CD8-positive, alpha-beta memory T cell (primary cell): ENCODE measurements around the gene MED27. TPM values are rescaled to one million over a fixed set of nuclear protein-coding genes. Genes with fewer than 3 reads are reported as not detected.

Experiments used
- CTCF ChIA-PET: fragments of 350-600 bp; sonication (Branson Sonifier 250); formaldehyde crosslinking; loops from one replicate; lab custom pipeline; 2021; ENCODE audit warnings: antibody characterized with exemption; lab: Charles Lee
- POLR2A ChIA-PET: fragments of 350-600 bp; sonication (Branson Sonifier 250); formaldehyde crosslinking; loops from one replicate; lab custom pipeline; 2021; ENCODE audit warnings: antibody characterized with exemption; lab: Charles Lee
- DNase-seq, 5 donors: peaks; one replicate each; pipeline versions ENCODE4 v3.0.0 to v3.0.0-alpha.2; 2020 to 2022; ENCODE audit warnings: mixed read lengths in 1 of 5
- H3K27ac ChIP-seq: one replicate; pipeline ENCODE4 v1.7.0; 2013; ENCODE audit warnings: low read depth, mild to moderate bottlenecking, low read length, moderate library complexity
- H3K27me3 ChIP-seq: 2 replicates; pipeline ENCODE4 v1.7.0; 2013; ENCODE audit warnings: low read length, mild to moderate bottlenecking; ENCODE audit not compliant: insufficient read depth, poor library complexity, severe bottlenecking
- H3K36me3 ChIP-seq: 2 replicates; pipeline ENCODE4 v1.7.0; 2013; ENCODE audit warnings: mild to moderate bottlenecking, low read length, moderate library complexity; ENCODE audit not compliant: insufficient read depth
- H3K4me1 ChIP-seq: 2 replicates; pipeline ENCODE4 v1.7.0; 2013; ENCODE audit warnings: mild to moderate bottlenecking, low read length, moderate library complexity; ENCODE audit not compliant: insufficient read depth
- H3K4me3 ChIP-seq: 2 replicates; pipeline ENCODE4 v1.7.0; 2013; ENCODE audit warnings: mild to moderate bottlenecking, low read length
- H3K9me3 ChIP-seq: 2 replicates; pipeline ENCODE4 v1.7.0; 2013; ENCODE audit warnings: mild to moderate bottlenecking, low read length
- H3K27ac Mint-ChIP-seq, 8 donors: one replicate each; pipeline ENCODE4 v1.8.0; 2020 to 2021; ENCODE audit warnings: mixed read lengths in 8 of 8, mild to moderate bottlenecking in 6 of 8, inconsistent platforms in 3 of 8, moderate library complexity in 3 of 8
- H3K27me3 Mint-ChIP-seq, 2 donors: one replicate each; pipeline ENCODE4 v1.8.0; 2020 to 2021; ENCODE audit warnings: mixed read lengths in 2 of 2, mild to moderate bottlenecking in 1 of 2, moderate library complexity in 1 of 2
- H3K36me3 Mint-ChIP-seq, 3 donors: one replicate each; pipeline ENCODE4 v1.8.0; 2020 to 2021; ENCODE audit warnings: mixed read lengths in 3 of 3, inconsistent platforms in 1 of 3, mild to moderate bottlenecking in 1 of 3
- H3K4me1 Mint-ChIP-seq, 3 donors: one replicate each; pipeline ENCODE4 v1.8.0; 2020 to 2021; ENCODE audit warnings: mixed read lengths in 3 of 3, inconsistent platforms in 1 of 3, mild to moderate bottlenecking in 1 of 3
- H3K4me3 Mint-ChIP-seq, 7 donors: one replicate each; pipeline ENCODE4 v1.8.0; 2020 to 2021; ENCODE audit warnings: mixed read lengths in 7 of 7, mild to moderate bottlenecking in 6 of 7, moderate library complexity in 4 of 7, inconsistent platforms in 2 of 7
- H3K9me3 Mint-ChIP-seq, 5 donors: one replicate each; pipeline ENCODE4 v1.8.0; 2020 to 2022; ENCODE audit warnings: mixed read lengths in 5 of 5, mild to moderate bottlenecking in 3 of 5, moderate library complexity in 2 of 5, inconsistent platforms in 1 of 5
- polyA plus RNA-seq: library from polyadenylated mRNA; unstranded; fragments of 300-500 nt; fragmentation: Illumina TruSeq; gene quantifications from one replicate; pipeline ENCODE4 v1.2.3, GENCODE V29; 2021
- total RNA-seq, 2 experiments: library from RNA; stranded (reverse); gene quantifications; one replicate each; pipeline ENCODE4 v1.2.3, GENCODE V29; 2021

Gene MED27
- total and polyA plus RNA-seq, 3 experiments from 2014 or later, result 31.6 to 39.7 (median 35.9) TPM

DNA sequence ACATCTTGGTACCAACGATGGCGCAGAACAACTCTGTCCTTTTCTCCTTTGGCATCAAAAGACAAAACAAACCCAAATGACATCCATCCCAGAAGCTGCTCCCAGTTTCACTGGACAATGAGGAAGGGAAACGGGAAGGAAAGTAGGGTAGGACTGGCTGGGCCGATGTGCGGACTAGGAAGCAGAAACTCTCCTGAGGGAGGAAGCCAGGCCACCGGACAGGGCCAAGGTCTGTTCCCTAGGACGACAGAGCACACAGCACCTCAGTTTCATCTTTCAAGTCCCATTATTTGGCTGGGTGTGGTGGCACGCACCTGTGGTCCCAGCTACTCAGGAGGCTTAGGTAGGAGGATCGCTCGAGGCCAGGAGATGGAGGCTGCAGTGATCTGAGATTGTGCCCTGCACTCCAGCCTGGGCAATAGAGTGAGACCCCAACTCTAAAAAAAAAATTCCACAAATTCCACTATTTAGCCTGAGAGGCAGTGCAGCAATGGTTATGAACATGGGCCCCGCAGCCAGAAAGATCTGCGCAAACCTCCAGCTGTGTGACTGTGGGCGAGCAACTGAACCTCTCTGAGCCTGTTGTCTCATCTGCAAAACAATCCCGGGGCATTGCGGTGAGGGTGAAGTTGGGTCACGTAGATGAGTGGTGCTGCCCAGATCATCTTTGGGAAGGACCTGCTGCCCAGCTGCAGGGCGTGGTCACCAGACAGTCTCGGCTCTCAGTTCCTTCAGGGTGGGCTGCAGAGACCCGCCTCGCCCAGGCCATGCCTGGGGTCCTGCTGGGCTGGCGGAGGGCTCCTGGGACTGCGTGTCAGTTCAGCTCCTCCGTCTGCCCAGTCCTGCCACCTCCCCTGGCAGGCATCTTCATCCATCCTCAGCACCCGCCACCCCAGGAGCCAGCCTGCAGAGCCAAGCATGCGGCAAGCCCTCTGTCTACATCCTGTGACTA lies 238.6 kb downstream of the MED27 start:
- H3K27me3 ChIP-seq, result no peaks in the 10 kb centered on the region
- no peaks in the 10 kb centered on the region for H3K36me3 Mint-ChIP-seq
- no peak overlapping the region for H3K4me3 Mint-ChIP-seq
- no peaks in the 10 kb centered on the region for H3K9me3 ChIP-seq
- CTCF ChIA-PET, result interaction anchor here (1.0 kb wide), 1 partner anchor 395 kb away, joined by 3 read pairs; no protein-coding TSS in a partner anchor
- H3K27me3 Mint-ChIP-seq, result peaks cover 16 to 28% of the 10 kb centered on the region in 2 donors
- H3K27ac ChIP-seq, result peak overlapping the region; percentile 47
- H3K4me1 Mint-ChIP-seq, result peaks cover 13 to 16% (median 16%) of the 10 kb centered on the region in 3 donors
- H3K4me1 ChIP-seq, result peaks cover 14% of the 10 kb centered on the region
- H3K36me3 ChIP-seq, result no peaks in the 10 kb centered on the region
- POLR2A ChIA-PET, result no interaction called here
- H3K9me3 Mint-ChIP-seq, result no peaks in the 10 kb centered on the region
- no peak for DNase-seq
- H3K27ac Mint-ChIP-seq, result peak overlapping the region in 5 of 8 donors; percentile 91 to 98 (median 94)
- no peak overlapping the region for H3K4me3 ChIP-seq

DNA sequence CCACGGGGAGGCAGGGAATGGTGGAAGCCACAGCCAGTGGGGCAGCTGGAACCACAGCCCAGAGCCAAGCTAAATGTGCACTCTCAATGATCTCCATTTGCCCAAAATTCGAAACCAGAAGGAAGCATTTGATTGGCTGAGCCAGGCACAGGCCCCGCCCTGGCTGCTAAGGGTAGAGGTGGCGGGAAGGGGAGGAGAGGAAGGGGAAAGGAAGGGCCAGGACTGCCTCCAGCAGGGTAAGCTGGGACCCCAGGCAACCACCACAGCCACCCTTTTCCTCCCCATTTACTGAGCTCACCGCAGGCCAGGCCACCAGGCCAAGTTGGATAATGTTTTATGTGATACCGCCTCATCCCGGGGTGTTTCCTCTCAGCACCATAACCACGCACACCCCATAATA lies 239.4 kb downstream of the MED27 start:
- ChIA-PET CTCF (interaction anchor here (1.0 kb wide), 1 partner anchor 396 kb away, joined by 3 read pairs; no protein-coding TSS in a partner anchor), POLR2A (no interaction called here)
- Histone ChIP-seq H3K27ac (peak overlapping the region; percentile 47), H3K36me3 (no peaks in the 10 kb centered on the region), H3K4me1 (peaks cover 14% of the 10 kb centered on the region), H3K4me3 (no peak overlapping the region), H3K9me3 (no peaks in the 10 kb centered on the region), H3K27me3 (no peaks in the 10 kb centered on the region)
- Mint-ChIP-seq H3K27ac (peak overlapping the region; percentile 91 to 98 (median 94)), H3K9me3 (no peaks in the 10 kb centered on the region), H3K27me3 (peaks cover 16 to 22% of the 10 kb centered on the region in 2 donors), H3K36me3 (no peaks in the 10 kb centered on the region), H3K4me3 (peak overlapping the region in 5 of 7 donors; percentile 26 to 72 (median 47)), H3K4me1 (peaks cover 13 to 16% (median 16%) of the 10 kb centered on the region in 3 donors)
- DNase-seq, result peak in 1 of 5 donors; percentile 13

DNA sequence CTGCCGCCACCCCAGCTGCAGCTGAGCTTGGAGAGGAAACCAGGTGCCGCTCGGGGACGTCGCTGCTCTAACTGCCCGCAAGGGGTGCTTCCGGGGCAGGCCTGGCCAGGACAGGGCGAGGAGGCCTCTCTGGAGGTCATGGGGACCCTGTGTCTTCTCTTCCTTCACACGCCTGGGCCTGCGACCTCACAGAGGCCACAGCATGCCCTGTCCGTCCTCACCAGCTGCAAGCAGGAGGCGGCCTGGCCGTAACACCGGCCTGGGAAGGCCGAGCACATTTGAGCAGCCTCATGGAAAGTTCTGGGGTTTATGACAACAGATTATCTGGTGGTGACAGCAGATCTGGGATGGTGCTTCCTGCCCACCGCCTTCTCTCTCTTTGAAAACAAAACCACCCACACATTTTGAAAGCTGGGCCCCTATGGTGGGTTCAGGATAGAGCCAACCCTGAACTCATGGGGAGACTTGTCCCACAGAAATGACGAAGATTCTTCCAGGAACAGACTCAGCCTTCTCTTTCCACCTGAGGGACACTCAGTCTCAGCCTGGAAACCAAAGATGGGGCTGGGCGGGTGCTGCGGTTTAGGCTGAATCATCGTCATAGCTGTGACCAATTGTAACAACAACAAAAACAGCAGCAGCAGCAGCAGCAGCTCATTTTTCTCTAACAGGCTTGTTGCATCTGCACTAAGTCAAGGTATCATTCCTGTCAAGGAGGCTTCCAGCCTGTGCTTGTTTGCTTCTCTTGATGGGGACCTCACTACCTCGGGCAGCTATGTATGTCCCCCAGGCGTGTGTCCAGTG lies 240.2 kb downstream of the MED27 start:
- Mint-ChIP-seq H3K27ac (peak overlapping the region; percentile 91 to 98 (median 94)), H3K4me3 (peak overlapping the region in 6 of 7 donors; percentile 27 to 72 (median 52)), H3K9me3 (peaks cover 0 to 1% (median 0%) of the 10 kb centered on the region in 5 donors), H3K4me1 (peaks cover 13 to 16% (median 16%) of the 10 kb centered on the region in 3 donors), H3K36me3 (no peaks in the 10 kb centered on the region), H3K27me3 (peaks cover 16 to 22% of the 10 kb centered on the region in 2 donors)
- POLR2A ChIA-PET, result no interaction called here
- no peak overlapping the region for H3K4me3 ChIP-seq
- H3K36me3 ChIP-seq, result no peaks in the 10 kb centered on the region
- peak in 4 of 5 donors; percentile 24 to 58 (median 44) for DNase-seq
- H3K27ac ChIP-seq, result peak overlapping the region; percentile 47
- peaks cover 14% of the 10 kb centered on the region for H3K4me1 ChIP-seq
- H3K27me3 ChIP-seq, result no peaks in the 10 kb centered on the region
- no peaks in the 10 kb centered on the region for H3K9me3 ChIP-seq
- CTCF ChIA-PET, result no interaction called here

DNA sequence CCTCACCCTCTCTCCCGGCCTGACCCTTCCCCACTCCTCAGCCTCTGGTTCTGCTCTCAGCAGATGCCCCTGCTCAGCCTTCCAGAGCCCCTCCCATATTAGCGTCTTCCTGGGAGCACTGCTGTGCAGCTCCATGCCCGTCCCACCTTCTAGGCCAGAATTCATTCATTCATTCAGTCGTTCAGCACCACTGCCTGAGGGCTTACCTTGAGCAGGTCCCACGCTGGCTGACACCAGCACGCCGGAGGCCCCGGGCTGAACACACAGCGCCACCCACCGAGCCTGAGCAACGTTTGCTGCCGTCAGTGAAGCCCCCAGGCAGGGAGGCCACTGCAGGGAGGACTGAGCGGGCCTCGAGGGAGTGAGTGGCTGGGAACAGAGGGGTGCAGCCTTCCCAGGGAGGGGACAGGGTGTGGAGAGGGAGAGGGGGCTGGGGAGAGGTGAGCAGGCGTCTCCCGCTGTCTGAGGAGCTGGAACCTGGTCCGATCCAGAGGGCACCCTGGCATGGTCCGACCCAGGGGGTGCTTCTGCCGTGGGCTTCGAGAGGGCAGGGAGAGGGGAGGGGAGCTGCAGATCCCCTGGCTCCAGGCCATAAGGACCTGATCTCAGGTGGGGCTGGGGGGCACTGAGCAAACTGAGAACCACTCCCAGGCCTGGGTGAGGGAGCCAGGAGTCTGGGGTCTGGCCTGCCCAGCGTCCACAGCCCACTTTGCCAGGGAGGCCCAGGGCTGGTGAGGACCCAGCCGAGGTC lies 241.0 kb downstream of the MED27 start:
- Histone ChIP-seq H3K36me3 (no peaks in the 10 kb centered on the region), H3K9me3 (peaks cover 4% of the 10 kb centered on the region), H3K4me3 (no peak overlapping the region), H3K27ac (peak overlapping the region; percentile 47), H3K27me3 (no peaks in the 10 kb centered on the region), H3K4me1 (peaks cover 14% of the 10 kb centered on the region)
- H3K27ac Mint-ChIP-seq, result peak overlapping the region in 3 of 8 donors; percentile 91 to 98 (median 98)
- ChIA-PET CTCF (no interaction called here), POLR2A (no interaction called here)
- peaks cover 13 to 16% (median 16%) of the 10 kb centered on the region in 3 donors for H3K4me1 Mint-ChIP-seq
- peak overlapping the region in 1 of 7 donors; percentile 8 for H3K4me3 Mint-ChIP-seq
- no peaks in the 10 kb centered on the region for H3K36me3 Mint-ChIP-seq
- peaks cover 16 to 22% of the 10 kb centered on the region in 2 donors for H3K27me3 Mint-ChIP-seq
- DNase-seq, result no peak
- H3K9me3 Mint-ChIP-seq, result peaks cover 0 to 9% (median 3%) of the 10 kb centered on the region in 5 donors

DNA sequence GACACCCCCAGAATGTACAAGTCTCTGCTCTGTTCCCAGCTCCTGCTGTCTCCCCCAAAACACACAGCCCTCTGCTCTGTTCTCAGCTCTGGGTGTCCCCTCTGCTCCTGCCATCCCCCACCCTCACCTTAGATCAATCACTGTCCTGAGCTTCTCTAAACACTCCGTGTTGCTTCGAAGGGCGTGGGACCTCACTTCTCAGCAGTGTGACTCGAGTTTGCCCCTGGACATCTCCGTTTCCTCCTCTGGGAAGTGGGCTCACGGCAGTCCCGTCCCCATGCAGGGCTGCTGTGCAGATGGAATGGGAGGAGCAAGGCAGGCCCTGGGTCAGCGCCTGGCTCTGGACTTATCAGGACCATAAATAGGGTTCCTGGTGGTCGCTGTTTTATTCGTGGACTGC lies 241.8 kb downstream of the MED27 start:
- Histone ChIP-seq H3K36me3 (no peaks in the 10 kb centered on the region), H3K27ac (no peak overlapping the region), H3K4me1 (peaks cover 14% of the 10 kb centered on the region), H3K27me3 (no peaks in the 10 kb centered on the region), H3K9me3 (peaks cover 4% of the 10 kb centered on the region), H3K4me3 (no peak overlapping the region)
- ChIA-PET CTCF (no interaction called here), POLR2A (no interaction called here)
- no peak for DNase-seq
- peak overlapping the region in 2 of 8 donors; percentile 54 to 58 for H3K27ac Mint-ChIP-seq
- H3K36me3 Mint-ChIP-seq, result no peaks in the 10 kb centered on the region
- H3K4me1 Mint-ChIP-seq, result peaks cover 17 to 21% (median 21%) of the 10 kb centered on the region in 3 donors
- peaks cover 12 to 18% of the 10 kb centered on the region in 2 donors for H3K27me3 Mint-ChIP-seq
- H3K9me3 Mint-ChIP-seq, result peaks cover 0 to 9% (median 3%) of the 10 kb centered on the region in 5 donors
- no peak overlapping the region for H3K4me3 Mint-ChIP-seq

DNA sequence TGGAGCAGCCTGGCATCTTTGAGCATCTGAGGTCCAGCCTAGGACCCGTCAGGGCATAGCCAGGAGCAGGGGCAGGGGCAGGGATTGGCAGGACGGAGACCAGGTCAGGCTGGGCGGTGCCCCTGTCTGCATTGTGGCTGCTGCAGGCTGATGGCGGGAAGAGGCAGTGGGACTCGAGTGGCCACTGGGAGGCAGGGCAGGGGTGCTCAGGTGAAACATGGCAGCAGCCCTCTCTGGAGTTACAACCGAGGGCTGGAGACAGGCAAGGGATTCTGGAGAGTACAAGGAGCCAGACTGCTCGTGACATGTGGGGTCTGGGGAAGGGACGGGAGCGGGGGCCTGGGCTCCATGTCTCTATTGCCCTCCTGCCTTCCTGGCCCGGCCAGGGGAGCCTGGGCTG lies 242.4 kb downstream of the MED27 start:
- DNase-seq, result no peak
- H3K9me3 Mint-ChIP-seq, result peaks cover 0 to 11% (median 3%) of the 10 kb centered on the region in 5 donors
- H3K27ac Mint-ChIP-seq, result peak overlapping the region in 2 of 8 donors; percentile 40 to 60

DNA sequence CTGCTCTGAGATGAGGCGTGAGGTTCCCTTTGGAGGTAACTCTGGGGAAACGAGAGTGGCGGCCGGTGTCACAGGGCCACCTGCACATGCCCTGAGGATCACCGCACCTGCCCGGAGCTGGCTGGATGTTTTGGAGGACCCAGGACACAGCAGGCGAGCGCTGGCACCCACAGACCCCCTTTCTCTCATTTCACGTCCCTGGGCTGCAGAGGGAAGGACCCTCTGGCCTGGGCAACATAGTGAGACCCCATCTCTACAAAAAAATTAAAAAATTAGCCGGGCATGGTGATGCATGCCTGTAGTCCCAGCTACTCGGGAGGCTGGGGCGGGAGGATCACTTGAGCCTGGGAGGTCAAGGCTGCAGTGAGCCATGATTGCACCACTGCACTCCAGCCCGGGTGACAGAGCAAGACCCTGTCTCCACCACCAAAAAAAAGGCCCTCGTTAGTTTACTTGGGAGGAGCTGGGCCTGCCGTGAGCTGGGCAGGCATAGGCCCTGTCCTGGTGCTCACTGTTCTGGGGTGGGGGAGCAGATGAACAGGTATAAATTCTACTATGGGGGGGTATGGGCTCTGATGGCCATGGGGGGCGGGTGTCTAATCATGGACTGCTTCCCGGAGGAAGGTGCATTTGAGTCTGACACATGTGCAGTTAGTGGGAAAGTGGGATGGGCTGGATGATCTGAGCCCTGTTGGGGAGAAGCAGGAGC lies 242.9 kb downstream of the MED27 start:
- H3K9me3 ChIP-seq, result peaks cover 4% of the 10 kb centered on the region
- peaks cover 15 to 18% of the 10 kb centered on the region in 2 donors for H3K27me3 Mint-ChIP-seq
- H3K27ac ChIP-seq, result no peak overlapping the region
- H3K9me3 Mint-ChIP-seq, result peaks cover 0 to 11% (median 3%) of the 10 kb centered on the region in 5 donors
- ChIA-PET POLR2A (no interaction called here), CTCF (no interaction called here)
- no peak for DNase-seq
- no peak overlapping the region for H3K4me3 ChIP-seq
- peaks cover 20 to 25% (median 24%) of the 10 kb centered on the region in 3 donors for H3K4me1 Mint-ChIP-seq
- no peaks in the 10 kb centered on the region for H3K36me3 ChIP-seq
- H3K4me1 ChIP-seq, result peaks cover 14% of the 10 kb centered on the region
- H3K27ac Mint-ChIP-seq, result peak overlapping the region in 2 of 8 donors; percentile 40 to 60
- no peak overlapping the region for H3K4me3 Mint-ChIP-seq
- no peaks in the 10 kb centered on the region for H3K27me3 ChIP-seq
- H3K36me3 Mint-ChIP-seq, result no peaks in the 10 kb centered on the region

More for the DNA sequence above, 242.4 kb downstream of the MED27 start:
- H3K9me3 ChIP-seq, result peaks cover 4% of the 10 kb centered on the region
- H3K27ac ChIP-seq, result no peak overlapping the region
- H3K4me3 Mint-ChIP-seq, result no peak overlapping the region
- H3K36me3 ChIP-seq, result no peaks in the 10 kb centered on the region
- H3K4me3 ChIP-seq, result no peak overlapping the region
- H3K27me3 ChIP-seq, result no peaks in the 10 kb centered on the region
- no peaks in the 10 kb centered on the region for H3K36me3 Mint-ChIP-seq
- H3K27me3 Mint-ChIP-seq, result peaks cover 13 to 18% of the 10 kb centered on the region in 2 donors
- CTCF ChIA-PET, result no interaction called here
- POLR2A ChIA-PET, result no interaction called here
- H3K4me1 ChIP-seq, result peaks cover 14% of the 10 kb centered on the region
- peaks cover 20 to 25% (median 24%) of the 10 kb centered on the region in 3 donors for H3K4me1 Mint-ChIP-seq
